Left cardiac atrium (tissue), 4 donors: ENCODE results near the gene UGGT2. TPM values are rescaled to one million over a fixed set of nuclear protein-coding genes. Genes with fewer than 3 reads are reported as not detected.
"Not testable (repeated sequence)": the region's sequence is repeated elsewhere in the genome, so short reads cannot be mapped to it uniquely, and the experiment has no call there.

Source experiments
- ATAC-seq, 2 donors: fragments of 200-7000 bp; cut with Tn5 transposase; one replicate each; pipeline ENCODE4 v1.9.1; 2020; ENCODE audit warnings: mild to moderate bottlenecking in 2 of 2, moderate library complexity in 2 of 2
- DNase-seq: peaks from one replicate; pipeline ENCODE4 v3.0.0-alpha.2; 2020
- intact Hi-C, 2 donors: fragments of 100-400 bp; cut with DNase I; formaldehyde crosslinking; loops; one replicate each; pipeline versions ENCODE4 v1.14.1 to v1.15.1; 2022 to 2023
- total RNA-seq, 2 donors: library from RNA; stranded (reverse); fragmentation: NEBNext Ultra II Directional; extraction: Animal tissue kit (Norgen Biotek cat#: 25700); gene quantifications; one replicate each; pipeline ENCODE4 v1.2.1, GENCODE V29; 2021
- donor health status: DM: no; HTN: yes; CAD: no.
- donor health status: DM: no; HTN: yes; CAD: no; lungs with severe emphysema.
- donor health status: DM: yes; HTN: yes; CAD: no.
- donor health status: Dilated cardiomyopathy.

The UGGT2 gene
- total RNA-seq, 2 donors from 2014 or later, result 17.0 to 27.3 TPM

GRCh38 chr13:95784161-95784899, 268.9 kb downstream of the UGGT2 start:
- DNase-seq, result no peak
- intact Hi-C loops, result no loop called here
- peak in 1 of 2 donors; percentile 60 for ATAC-seq

- DNase-seq (no peak), ATAC-seq (no peak)
- intact Hi-C loops, result no loop called here
Observed at GRCh38 chr13:95783747-95784146, 269.5 kb downstream of the UGGT2 start.

GRCh38 chr13:95781940-95782339, 271.3 kb downstream of the UGGT2 start:
- DNase-seq, intact Hi-C loops, ATAC-seq: not testable (repeated sequence)

GRCh38 chr13:95781016-95781415, 272.2 kb downstream of the UGGT2 start:
- intact Hi-C loops, result no loop called here
- no peak for DNase-seq
- ATAC-seq, result no peak

GRCh38 chr13:95779522-95779921, 273.7 kb downstream of the UGGT2 start:
- DNase-seq (no peak), ATAC-seq (no peak)
- intact Hi-C loops, result no loop called here

- DNase-seq, result no peak
- intact Hi-C loops, result no loop called here
- ATAC-seq, result no peak
Observed at GRCh38 chr13:95771905-95772304, 281.3 kb downstream of the UGGT2 start.

- intact Hi-C loops, result no loop called here
- ATAC-seq, result no peak
- DNase-seq, result no peak
Observed at GRCh38 chr13:95763601-95764000, 289.6 kb downstream of the UGGT2 start.

- intact Hi-C loops, result not testable (repeated sequence)
Observed at GRCh38 chr13:95762626-95763025, 290.6 kb downstream of the UGGT2 start.

GRCh38 chr13:95756072-95756471, 297.1 kb downstream of the UGGT2 start:
- intact Hi-C loops, result no loop called here
- ATAC-seq (no peak), DNase-seq (no peak)

More at GRCh38 chr13:95762626-95763025, 290.6 kb downstream of the UGGT2 start:
- not testable (repeated sequence) for DNase-seq, ATAC-seq

- DNase-seq (no peak), ATAC-seq (peak in 1 of 2 donors; percentile 47)
- intact Hi-C loops, result no loop called here
Observed at GRCh38 chr13:95754069-95754468, 299.1 kb downstream of the UGGT2 start.

- intact Hi-C loops, result no loop called here
- no peak for ATAC-seq
- no peak for DNase-seq
Observed at GRCh38 chr13:95752677-95753076, 300.5 kb downstream of the UGGT2 start.

Other genes starting within 250 kb of the UGGT2 start
- under 1 TPM; 0.35 to 0.42 TPM for gene HS6ST3, start 36.7 kb upstream of the UGGT2 start, total RNA-seq